HUES64 (cell line): ENCODE measurements around the gene CDC5L.
"Not testable (repeated sequence)": the region's sequence is repeated elsewhere in the genome, so short reads cannot be mapped to it uniquely, and the experiment has no call there.

ENCODE experiments used
- H3K27ac ChIP-seq: 2 replicates; pipeline ENCODE4 v1.7.0; 2013; ENCODE audit warnings: low read depth, low read length, inconsistent platforms
- H3K27me3 ChIP-seq: 2 replicates; pipeline ENCODE4 v1.6.1; 2013; ENCODE audit warnings: mild to moderate bottlenecking, low read length; ENCODE audit not compliant: insufficient read depth
- H3K36me3 ChIP-seq: 2 replicates; pipeline ENCODE4 v1.6.1; 2013; ENCODE audit warnings: mild to moderate bottlenecking, low read length; ENCODE audit not compliant: insufficient read depth
- H3K4me1 ChIP-seq: 2 replicates; pipeline ENCODE4 v1.6.1; 2013; ENCODE audit warnings: mild to moderate bottlenecking, low read length, moderate library complexity; ENCODE audit not compliant: insufficient read depth
- H3K4me3 ChIP-seq: 2 replicates; pipeline ENCODE4 v1.5.1; 2013; ENCODE audit warnings: mild to moderate bottlenecking, low read length, moderate library complexity
- H3K9ac ChIP-seq: 2 replicates; pipeline ENCODE4 v1.6.1; 2013; ENCODE audit warnings: mild to moderate bottlenecking, low read depth, low read length
- H3K9me3 ChIP-seq: 2 replicates; pipeline ENCODE4 v1.6.1; 2013; ENCODE audit warnings: low read depth, low read length; ENCODE audit not compliant: insufficient read depth
- WGBS: fragments of 150-250, 120-280 bp; methylation state at CpG from one replicate; pipeline ENCODE4 v1.1.7; 2013; ENCODE audit warnings: missing lambda C conversion rate; 5-methylcytosine and 5-hydroxymethylcytosine counted together

Gene CDC5L

DNA sequence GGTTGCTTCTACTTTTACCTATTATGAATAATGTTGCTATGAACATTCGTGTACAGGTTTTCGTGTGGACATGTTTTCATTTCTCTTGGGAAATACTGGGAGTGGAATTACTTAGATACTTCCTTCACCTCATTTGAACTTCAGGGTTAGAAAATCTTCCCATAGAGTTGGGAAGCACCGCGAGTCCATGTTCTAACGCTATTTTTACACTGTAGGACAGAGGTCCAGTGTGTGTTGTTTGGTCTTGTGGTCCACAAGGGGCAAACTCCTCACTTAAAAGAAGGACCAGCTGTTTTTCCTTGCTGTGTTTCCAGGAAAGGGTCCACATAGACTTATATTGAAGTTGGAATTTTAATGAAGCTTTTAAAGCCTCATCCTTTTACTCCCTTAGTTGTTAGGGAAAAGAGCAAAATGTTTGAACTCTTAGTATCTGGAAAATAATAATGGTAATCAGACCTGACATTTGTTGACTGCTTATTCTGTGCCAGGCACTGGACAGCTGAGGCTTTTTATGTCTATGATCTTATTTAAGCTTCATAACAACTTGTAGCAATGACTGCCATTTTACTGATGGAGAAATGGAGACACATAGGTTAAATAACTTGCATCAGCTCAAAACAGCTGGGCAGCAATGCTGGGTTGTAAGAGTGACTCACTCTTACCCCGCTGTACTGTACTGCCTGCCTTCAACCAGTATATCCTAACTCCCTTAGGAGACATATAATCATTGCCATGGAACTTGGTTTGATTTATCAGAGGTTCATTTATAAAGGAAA lies 52.0 kb downstream of the CDC5L start:
- peaks cover 24% of the 10 kb centered on the region for H3K36me3 ChIP-seq
- WGBS: 98% methylated on average over 4 of the region's 6 CpGs

DNA sequence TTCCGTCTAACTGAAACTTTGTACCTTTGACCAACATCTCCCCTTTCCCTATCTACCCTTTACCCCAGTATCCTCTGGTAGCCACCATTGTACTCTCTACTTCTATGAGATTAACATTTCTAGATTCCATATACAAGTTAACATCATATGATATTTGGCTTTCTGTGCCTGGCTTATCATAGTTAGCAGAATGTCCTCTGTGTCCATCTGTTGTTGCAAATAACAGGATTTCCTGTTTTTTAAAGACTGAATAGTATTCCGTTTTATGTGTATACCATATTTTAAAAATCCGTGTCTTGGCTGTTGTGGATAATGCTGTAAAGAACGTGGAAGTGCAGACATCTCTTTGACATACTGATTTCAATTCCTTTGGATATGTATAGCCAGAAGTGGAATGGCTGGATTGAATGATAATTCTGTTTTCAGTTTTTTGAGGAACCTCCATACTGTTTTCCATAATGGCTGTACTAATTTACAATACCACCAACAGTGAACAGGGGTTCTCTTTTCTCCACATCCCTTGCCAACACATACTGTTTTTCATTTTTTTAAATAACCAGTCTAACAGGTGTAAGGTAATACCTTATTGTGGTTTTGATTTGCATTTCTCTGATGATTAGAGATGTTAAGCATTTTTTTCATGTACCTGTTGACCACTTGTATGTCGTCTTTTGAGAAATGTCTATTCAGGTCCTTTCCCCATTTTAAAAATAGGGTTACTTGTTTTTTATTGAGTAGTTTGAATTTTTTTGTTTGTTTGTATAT lies 53.8 kb downstream of the CDC5L start:
- H3K27me3 ChIP-seq: no peaks in the 10 kb centered on the region
- H3K9ac ChIP-seq: no peak overlapping the region
- H3K36me3 ChIP-seq: peaks cover 36% of the 10 kb centered on the region
- H3K4me3 ChIP-seq: no peak overlapping the region
- H3K4me1 ChIP-seq: no peaks in the 10 kb centered on the region
- WGBS: 96% methylated on average over 5 of the region's 5 CpGs
- no peak overlapping the region for H3K27ac ChIP-seq
- H3K9me3 ChIP-seq: peaks cover 14% of the 10 kb centered on the region; the same call in 1 of the 2 replicates

More for the DNA sequence above, 52.0 kb downstream of the CDC5L start:
- no peak overlapping the region for H3K27ac ChIP-seq
- no peak overlapping the region for H3K9ac ChIP-seq
- no peaks in the 10 kb centered on the region for H3K27me3 ChIP-seq
- H3K4me1 ChIP-seq: no peaks in the 10 kb centered on the region
- no peak overlapping the region for H3K4me3 ChIP-seq
- peaks cover 14% of the 10 kb centered on the region; the same call in 1 of the 2 replicates for H3K9me3 ChIP-seq

DNA sequence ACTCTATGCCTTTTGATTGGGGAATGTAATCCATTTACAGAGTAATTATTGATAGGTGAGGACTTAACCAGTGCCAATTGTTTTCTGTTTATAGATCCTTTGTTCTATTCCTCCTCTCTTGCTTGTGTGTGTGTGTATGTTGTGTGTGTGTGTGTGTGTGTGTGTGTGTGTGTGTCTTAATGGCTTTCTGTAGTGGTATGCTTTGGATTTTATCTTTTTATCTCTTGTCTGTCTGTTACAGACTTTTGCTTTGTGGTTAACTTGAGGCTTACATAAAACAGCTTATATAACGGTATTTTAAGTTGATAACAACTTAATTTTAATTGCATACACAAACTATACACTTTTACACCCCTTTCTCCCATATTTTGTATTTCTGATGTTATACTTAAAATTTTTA lies 54.7 kb downstream of the CDC5L start:
- no peak overlapping the region for H3K27ac ChIP-seq
- H3K4me3 ChIP-seq: no peak overlapping the region
- H3K27me3 ChIP-seq: no peaks in the 10 kb centered on the region
- H3K9me3 ChIP-seq: peaks cover 14% of the 10 kb centered on the region; the same call in 1 of the 2 replicates
- H3K4me1 ChIP-seq: no peaks in the 10 kb centered on the region
- peaks cover 46% of the 10 kb centered on the region for H3K36me3 ChIP-seq
- WGBS: no CpG with 5 or more reads among the region's 1 CpG
- no peak overlapping the region for H3K9ac ChIP-seq

DNA sequence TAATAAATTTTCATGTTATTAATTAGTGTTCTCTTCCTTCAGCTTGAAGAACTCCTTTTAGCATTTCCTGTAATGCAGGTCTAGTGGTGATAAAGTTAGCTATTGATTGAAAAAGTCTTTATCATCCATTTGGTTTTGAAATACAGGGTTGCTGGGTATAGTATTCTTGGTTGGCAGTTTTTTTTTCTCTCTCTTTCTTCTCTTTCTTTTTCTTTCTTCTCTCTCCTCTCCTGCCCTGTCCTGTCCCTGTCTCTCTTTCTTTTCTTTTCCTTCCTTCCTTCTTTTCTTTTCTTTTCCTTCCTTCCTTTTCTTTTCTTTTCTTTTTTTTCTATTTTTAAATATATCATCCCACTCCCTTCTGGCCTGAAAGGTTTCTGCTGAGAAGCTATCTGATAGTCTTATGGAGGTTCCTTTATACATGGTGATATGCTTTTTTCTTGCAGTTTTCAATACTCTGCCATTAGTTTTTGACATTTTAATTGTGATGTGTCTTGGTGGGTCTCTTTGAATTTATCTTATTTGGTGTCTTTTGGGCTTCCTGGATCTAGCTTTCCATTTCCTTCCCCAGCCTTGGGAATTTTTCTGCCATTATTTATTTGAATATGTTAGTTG lies 55.4 kb downstream of the CDC5L start:
- H3K27me3 ChIP-seq: no peaks in the 10 kb centered on the region
- H3K9me3 ChIP-seq: peaks cover 14% of the 10 kb centered on the region; the same call in 1 of the 2 replicates
- no peaks in the 10 kb centered on the region for H3K4me1 ChIP-seq
- no peak overlapping the region for H3K9ac ChIP-seq
- H3K36me3 ChIP-seq: peaks cover 53% of the 10 kb centered on the region
- H3K4me3 ChIP-seq: no peak overlapping the region
- no peak overlapping the region for H3K27ac ChIP-seq

DNA sequence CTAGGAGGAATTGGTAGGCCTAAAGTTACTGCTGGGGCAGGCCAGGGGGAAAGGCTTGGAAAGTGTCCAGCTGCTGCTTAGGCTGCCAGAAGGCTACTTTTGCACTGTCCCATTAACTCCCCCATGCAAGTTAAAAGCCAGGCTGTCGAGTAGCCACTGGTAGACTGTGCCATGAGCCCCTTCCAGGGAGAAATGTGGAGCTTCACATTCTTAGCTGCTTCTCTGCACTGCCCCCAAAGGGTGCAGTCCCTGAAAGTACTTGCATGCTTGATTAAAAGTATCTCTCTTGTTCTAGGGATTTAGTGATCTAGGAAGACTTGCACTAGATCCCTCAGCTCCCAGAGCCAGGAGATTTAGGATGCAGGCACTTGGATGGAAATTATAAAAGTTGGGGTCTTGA lies 57.3 kb downstream of the CDC5L start:
- H3K4me1 ChIP-seq: no peaks in the 10 kb centered on the region
- 91% methylated on average over 1 of the region's 1 CpG for WGBS
- H3K27me3 ChIP-seq: no peaks in the 10 kb centered on the region
- H3K9ac ChIP-seq: no peak overlapping the region
- no peak overlapping the region for H3K4me3 ChIP-seq
- no peak overlapping the region for H3K27ac ChIP-seq
- peaks cover 14% of the 10 kb centered on the region; the same call in 1 of the 2 replicates for H3K9me3 ChIP-seq
- peaks cover 59% of the 10 kb centered on the region for H3K36me3 ChIP-seq

DNA sequence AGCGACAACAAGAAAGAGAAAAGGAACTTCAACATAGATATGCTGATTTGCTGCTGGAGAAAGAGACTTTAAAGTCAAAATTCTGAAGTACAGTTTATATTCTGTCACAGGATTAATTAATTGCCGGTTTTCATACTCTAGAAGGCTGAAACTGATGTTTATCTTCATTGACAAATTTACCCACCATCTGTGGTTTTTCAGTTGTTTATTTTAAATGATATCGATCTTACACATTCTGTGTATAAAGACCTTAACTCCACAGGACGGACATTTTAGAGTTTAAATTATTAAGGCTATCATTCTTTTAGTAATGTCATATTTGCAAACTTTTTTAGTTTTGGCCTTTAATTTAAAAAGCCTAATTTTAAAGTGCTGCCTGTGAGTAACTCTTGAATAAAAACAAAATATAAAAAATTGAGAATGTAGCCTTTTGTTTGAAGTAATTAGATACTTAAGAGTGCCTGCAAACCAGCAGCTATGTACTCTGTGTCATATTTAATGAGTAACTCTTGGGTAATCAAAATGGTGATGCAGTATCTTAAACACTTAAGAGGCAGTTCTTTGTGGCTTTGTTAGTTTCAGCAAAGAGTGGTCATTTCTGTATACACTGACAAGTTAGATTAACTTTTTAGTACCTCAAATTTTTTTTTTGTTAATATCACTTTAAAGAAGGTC lies 59.3 kb downstream of the CDC5L start:
- WGBS: 100% methylated on average over 2 of the region's 4 CpGs

DNA sequence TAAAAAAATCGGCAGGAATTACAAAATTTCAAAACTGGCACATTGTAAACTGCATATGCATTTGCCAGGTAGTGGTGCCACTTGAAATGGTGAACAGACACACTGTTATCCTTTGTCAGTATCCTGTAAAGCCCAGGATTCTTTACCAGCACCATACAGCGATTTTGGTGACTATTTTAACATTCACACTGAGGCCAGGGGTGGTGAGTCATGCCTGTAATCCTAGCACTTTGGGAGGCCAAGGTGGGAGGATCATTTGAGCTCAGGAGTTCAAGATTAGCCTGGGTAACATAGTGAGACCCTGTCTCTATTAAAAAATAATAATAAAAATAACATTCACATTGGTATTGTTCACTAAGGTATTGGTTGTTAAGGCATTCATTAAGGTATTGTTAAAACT lies 61.7 kb downstream of the CDC5L start:
- H3K36me3 ChIP-seq: peaks cover 50% of the 10 kb centered on the region
- not testable (repeated sequence) for H3K27me3 ChIP-seq, H3K4me3 ChIP-seq, H3K27ac ChIP-seq, H3K9me3 ChIP-seq, H3K4me1 ChIP-seq, H3K9ac ChIP-seq
- 72% methylated on average over 2 of the region's 2 CpGs for WGBS

More for the DNA sequence above, 59.3 kb downstream of the CDC5L start:
- H3K9me3 ChIP-seq: peaks cover 10% of the 10 kb centered on the region; the same call in 1 of the 2 replicates
- no peaks in the 10 kb centered on the region for H3K27me3 ChIP-seq
- no peaks in the 10 kb centered on the region for H3K4me1 ChIP-seq
- H3K27ac ChIP-seq: no peak overlapping the region
- no peak overlapping the region for H3K4me3 ChIP-seq
- peaks cover 56% of the 10 kb centered on the region for H3K36me3 ChIP-seq
- H3K9ac ChIP-seq: no peak overlapping the region

DNA sequence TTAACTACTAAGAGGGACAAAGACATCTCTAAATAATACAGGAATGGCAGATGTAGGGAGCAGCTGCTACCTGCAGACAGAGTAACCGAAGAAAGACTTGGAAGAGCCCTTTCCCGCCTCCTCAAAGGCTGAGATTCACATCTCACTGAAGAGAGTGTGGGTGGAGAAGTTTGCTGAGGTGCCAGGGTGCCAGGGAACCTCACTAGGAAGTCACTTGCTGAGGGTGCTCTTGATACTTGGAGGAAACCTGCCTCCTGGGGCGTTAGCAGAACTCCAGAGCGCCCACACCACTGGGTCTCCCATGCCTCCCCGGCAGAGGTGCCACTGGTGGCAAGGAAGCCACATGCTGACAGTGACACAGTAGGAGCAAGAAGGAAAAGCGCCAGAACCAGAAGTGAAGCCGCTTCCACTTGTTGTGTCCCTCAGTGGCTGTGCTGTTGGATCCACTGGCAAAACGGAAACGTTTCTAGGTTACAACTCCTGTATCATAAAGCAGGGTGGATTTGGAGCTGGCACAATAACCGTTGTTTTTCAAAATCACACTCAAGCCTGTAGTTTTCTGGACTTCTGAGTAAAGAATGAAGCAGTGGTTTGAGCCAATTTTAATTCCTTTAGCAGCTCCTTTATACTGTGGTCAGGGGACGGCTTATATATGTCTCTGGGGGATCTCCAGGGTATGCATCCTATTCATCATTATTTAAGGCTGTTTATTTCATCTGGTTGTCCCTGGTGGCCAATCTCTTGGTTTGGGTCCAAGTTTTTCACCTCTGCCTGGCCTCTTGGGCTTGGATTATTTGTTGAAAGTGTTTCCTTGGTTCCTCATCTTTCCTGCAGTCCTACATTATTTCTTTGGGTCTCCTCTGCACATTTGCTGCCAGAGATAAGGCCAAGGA lies 64.5 kb downstream of the CDC5L start:
- no peak overlapping the region for H3K4me3 ChIP-seq
- H3K9ac ChIP-seq: no peak overlapping the region
- H3K27me3 ChIP-seq: no peaks in the 10 kb centered on the region
- peaks cover 27% of the 10 kb centered on the region for H3K36me3 ChIP-seq
- H3K9me3 ChIP-seq: no peaks in the 10 kb centered on the region
- WGBS: 94% methylated on average over 11 of the region's 11 CpGs
- no peak overlapping the region for H3K27ac ChIP-seq
- H3K4me1 ChIP-seq: peaks cover 7% of the 10 kb centered on the region; the same call in 1 of the 2 replicates

DNA sequence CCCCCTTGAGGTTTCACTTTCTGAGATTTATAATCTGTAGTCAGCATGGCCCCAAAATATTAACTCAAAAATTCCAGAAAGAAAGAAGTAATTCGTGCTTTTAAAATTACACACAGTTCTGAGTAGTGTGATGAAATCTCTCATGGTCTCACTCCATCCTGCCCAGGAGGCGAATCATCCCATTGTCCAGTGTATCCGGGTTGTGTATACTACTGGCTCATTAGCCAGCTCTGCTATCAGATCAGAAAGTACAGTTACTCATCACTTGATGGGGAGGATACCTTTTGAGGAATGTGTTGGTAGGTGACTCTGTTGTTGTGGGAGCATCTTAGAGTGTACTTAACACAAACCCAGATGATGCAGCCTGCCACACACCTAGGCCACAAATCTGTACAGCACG lies 65.2 kb downstream of the CDC5L start:
- H3K27ac ChIP-seq: no peak overlapping the region
- 92% methylated on average over 4 of the region's 4 CpGs for WGBS

DNA sequence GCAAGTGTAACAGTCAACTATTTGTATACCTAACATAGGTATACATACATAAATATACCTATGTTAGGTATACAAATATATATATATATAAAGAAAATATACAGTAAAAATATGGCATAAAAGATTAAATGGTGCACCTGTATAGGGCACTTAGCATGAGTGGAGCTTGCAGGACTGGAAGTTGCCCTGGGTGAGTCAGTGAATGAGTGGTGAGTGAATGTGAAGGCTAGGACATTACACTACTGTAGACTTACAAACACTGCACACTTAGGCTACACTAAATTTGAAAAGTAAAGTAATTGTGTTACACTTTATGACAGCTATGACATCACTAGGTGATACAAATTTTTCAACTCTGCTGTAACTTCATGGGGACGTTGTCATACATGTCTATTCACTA lies 65.6 kb downstream of the CDC5L start:
- Histone ChIP-seq H3K27me3 (no peaks in the 10 kb centered on the region), H3K9ac (no peak overlapping the region), H3K27ac (no peak overlapping the region), H3K4me1 (peaks cover 10% of the 10 kb centered on the region; the same call in 1 of the 2 replicates), H3K36me3 (peaks cover 16% of the 10 kb centered on the region), H3K4me3 (no peak overlapping the region), H3K9me3 (no peaks in the 10 kb centered on the region)
- WGBS: no CpG with 5 or more reads among the region's 1 CpG

More for the DNA sequence above, 65.2 kb downstream of the CDC5L start:
- no peaks in the 10 kb centered on the region for H3K9me3 ChIP-seq
- no peak overlapping the region for H3K9ac ChIP-seq
- H3K27me3 ChIP-seq: no peaks in the 10 kb centered on the region
- H3K36me3 ChIP-seq: peaks cover 20% of the 10 kb centered on the region
- peaks cover 10% of the 10 kb centered on the region; the same call in 1 of the 2 replicates for H3K4me1 ChIP-seq
- no peak overlapping the region for H3K4me3 ChIP-seq
